GM21737 (cell line): ENCODE measurements around the gene NOP53.
"Not testable (repeated sequence)": the region's sequence is repeated elsewhere in the genome, so short reads cannot be mapped to it uniquely, and the experiment has no call there.

Experiments used
- ATAC-seq: cut with Tn5 transposase; IDR thresholded peaks from one replicate; pipeline ENCODE4 v1.9.1; 2021; ENCODE audit warnings: mild to moderate bottlenecking, moderate library complexity; ENCODE audit not compliant: unreplicated experiment

Gene NOP53

DNA sequence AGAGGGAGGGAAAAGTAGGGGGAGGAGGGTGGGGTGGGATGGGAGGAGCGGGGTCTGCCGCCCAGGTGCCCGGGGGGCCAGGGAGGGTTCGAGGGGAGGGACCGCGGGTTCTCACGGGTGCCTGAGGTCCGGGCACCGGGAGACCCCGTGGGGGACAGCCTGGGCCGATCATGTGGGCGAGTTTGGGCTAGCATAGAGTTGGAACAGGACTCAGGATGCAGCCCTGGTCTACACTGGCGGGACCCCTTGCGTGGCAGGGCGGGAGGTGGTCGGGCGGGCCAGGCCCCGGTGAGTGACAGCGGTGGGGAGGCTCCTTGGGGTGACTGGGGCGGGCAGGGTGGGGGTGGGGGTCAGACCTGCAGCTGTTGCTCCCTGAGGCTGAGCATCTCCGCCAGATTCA is 57.8 kb downstream of the NOP53 start:
- ATAC-seq: not testable (repeated sequence)

DNA sequence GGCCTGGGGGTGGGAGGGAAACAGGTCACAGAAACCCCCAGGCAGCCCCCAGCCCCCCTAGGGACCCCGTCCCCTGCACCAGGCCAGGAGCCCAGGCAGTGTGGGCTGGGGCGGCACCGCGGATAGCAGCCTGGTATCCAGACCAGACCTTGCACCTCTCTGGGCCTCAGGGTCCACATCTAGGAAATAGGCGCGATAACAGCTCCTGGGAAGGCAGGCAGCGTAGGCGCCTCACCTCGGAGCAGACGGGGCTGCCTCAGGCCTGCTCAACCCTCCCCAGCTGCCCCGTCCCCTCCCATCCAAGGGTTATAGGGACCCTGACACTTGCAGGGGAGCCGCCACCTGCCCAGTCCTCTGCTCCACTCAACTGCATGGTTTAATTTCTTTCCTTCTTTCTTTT is 58.3 kb downstream of the NOP53 start:
- ATAC-seq: not testable (repeated sequence)

DNA sequence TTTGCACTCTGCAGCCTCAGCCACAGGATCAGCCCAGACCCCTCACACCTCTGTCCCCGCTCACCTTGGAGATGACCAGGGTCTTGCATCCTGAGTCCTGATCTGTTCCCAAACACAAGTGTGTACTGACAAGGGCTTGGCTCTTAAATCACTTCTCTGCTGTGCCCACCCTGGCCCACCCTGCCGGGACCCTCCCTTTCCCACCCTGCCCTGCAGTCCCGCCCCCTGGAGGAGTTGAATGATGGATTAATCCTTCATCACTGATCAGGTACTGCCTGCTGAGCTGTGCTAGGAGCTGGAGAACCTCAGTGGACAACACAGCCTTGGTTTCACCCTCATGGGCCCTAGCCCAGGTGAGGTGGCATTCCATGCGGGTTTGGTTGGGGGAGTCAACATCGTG is 59.1 kb downstream of the NOP53 start, which contains the start of gene TPRX1:
Gene TPRX1, minus strand, starts transcription at position 101 of the 400 bp plus-strand sequence. Its CDS starts 12 bp downstream, at position 89.
- ATAC-seq: not testable (repeated sequence)

DNA sequence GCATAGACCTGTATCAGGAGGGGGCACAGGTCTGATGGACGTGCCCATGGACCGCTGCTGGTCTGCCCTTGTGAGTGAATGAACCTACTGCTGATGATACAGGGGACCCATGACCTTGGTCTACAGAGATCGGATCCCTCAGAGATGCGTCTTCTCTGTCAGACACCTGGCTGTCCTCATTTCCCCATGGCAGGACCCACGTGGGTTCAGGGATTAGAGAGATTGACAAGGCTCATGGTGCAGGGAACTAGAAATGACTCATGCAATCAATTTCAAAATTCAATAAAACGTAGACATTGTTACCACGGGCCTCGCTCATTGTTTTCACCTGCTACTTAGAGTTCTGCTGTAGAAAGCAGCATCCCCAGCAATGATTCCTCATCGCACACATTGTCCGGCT is 60.0 kb downstream of the NOP53 start:
- no peak for ATAC-seq

DNA sequence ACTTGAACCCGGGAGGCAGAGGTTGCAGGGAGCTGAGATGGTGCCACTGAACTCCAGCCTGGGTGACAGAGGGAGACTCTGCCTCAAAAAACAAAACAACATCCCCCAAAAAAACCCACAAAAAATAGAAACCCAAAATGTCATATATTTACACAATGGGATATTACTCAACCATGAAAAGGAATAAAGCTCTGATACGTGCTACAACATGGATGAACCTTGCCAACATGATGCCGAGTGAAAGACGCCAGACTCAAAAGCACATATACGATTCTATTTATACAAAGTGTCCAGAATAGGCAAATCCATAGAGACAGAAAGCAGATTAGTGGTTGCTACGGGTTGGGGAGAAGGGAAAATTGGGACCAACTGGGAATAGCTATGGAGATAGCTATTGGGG is 61.1 kb downstream of the NOP53 start:
- no peak for ATAC-seq
